Activated CD8-positive, alpha-beta T cell treated with anti-CD3 and anti-CD28 coated beads for 36 hours (primary cell): ENCODE measurements around the gene GPR55. TPM values are rescaled to one million over a fixed set of nuclear protein-coding genes. Genes with fewer than 3 reads are reported as not detected.
A peak's percentile ranks its signal among the peaks of the same experiment; 100 is the strongest.

ENCODE experiments used
- ATAC-seq: fragments of 200-7000 bp; cut with Tn5 transposase; one replicate; pipeline ENCODE4 v1.10.0; 2021; ENCODE audit warnings: mild to moderate bottlenecking, moderate library complexity
- CTCF ChIA-PET: fragments of 350-600 bp; sonication (Branson Sonifier 250); formaldehyde crosslinking; loops from one replicate; lab custom pipeline; 2021; ENCODE audit warnings: antibody characterized with exemption; lab: Charles Lee
- POLR2A ChIA-PET: fragments of 350-600 bp; sonication (Branson Sonifier 250); formaldehyde crosslinking; loops from one replicate; lab custom pipeline; 2021; ENCODE audit warnings: antibody characterized with exemption; lab: Charles Lee
- DNase-seq: peaks from one replicate; pipeline ENCODE4 v3.0.0-alpha.2; 2020
- H3K27ac Mint-ChIP-seq: one replicate; pipeline ENCODE4 v1.8.0; 2021; ENCODE audit warnings: mild to moderate bottlenecking, mixed read lengths
- H3K27me3 Mint-ChIP-seq: one replicate; pipeline ENCODE4 v1.8.0; 2021; ENCODE audit warnings: mixed read lengths
- H3K36me3 Mint-ChIP-seq: one replicate; pipeline ENCODE4 v1.8.0; 2021; ENCODE audit warnings: low read depth, mixed read lengths
- H3K4me1 Mint-ChIP-seq: one replicate; pipeline ENCODE4 v1.8.0; 2021; ENCODE audit warnings: low read depth, mixed read lengths
- H3K4me3 Mint-ChIP-seq: one replicate; pipeline ENCODE4 v1.8.0; 2021; ENCODE audit warnings: mild to moderate bottlenecking, moderate library complexity, mixed read lengths
- H3K9me3 Mint-ChIP-seq: one replicate; pipeline ENCODE4 v1.8.0; 2021; ENCODE audit warnings: mixed read lengths
- intact Hi-C: fragments of 100-400 bp; cut with micrococcal nuclease; formaldehyde crosslinking; loops from one replicate; pipeline ENCODE4 v1.10.0; 2022
- total RNA-seq, 2 experiments: library from RNA; stranded (reverse); gene quantifications; one replicate each; pipeline ENCODE4 v1.2.3, GENCODE V29; 2021
- TF ChIP-seq, protein P1 (sequence below): fragments of 200-600 bp; IDR thresholded peaks from one replicate; pipeline ENCODE4 v1.8.0; 2022; ENCODE audit warnings: antibody characterized with exemption, mild to moderate bottlenecking

GPR55 gene
- total RNA-seq, 2 experiments from 2014 or later = 5.0 to 5.3 TPM

DNA sequence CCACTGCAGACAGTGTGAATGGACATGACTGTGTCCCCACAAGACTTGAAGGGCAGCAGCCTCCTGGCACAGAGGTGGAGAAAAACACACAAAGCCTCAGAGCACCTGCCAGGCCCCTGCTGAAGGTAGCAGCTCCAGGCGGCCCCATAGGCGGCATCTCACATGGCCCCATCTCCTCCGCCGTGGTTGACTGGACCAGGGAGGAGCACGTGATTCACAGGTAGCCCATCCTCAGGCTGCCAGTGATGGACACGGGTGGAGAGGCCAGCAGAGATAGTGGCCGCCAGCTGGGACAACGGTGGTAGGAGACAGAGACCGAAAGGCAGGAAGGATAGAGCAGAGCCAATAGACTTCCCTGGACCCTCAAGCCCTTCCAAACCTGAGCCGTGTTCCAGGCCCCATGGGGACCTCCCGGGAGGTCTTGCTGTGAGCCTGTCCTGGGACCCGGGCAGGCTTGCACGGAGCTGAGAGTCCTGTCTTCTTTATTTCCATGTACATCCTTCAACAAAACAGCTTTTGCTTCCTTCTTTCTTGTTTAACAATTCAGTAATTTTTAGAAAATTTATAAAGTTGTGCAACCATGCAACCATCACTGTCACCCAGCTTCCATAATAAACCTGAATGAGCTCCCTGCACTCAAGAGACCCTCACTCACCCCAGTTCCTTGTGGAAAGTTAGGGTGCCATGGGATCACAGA lies 26.9 kb downstream of the GPR55 start:
- Mint-ChIP-seq H3K36me3 (no peaks in the 10 kb centered on the region), H3K4me1 (peaks cover 39% of the 10 kb centered on the region), H3K27ac (no peak overlapping the region), H3K9me3 (no peaks in the 10 kb centered on the region), H3K27me3 (no peaks in the 10 kb centered on the region), H3K4me3 (no peak overlapping the region)
- intact Hi-C loops = no loop called here
- TF ChIP-seq, protein P1, sequence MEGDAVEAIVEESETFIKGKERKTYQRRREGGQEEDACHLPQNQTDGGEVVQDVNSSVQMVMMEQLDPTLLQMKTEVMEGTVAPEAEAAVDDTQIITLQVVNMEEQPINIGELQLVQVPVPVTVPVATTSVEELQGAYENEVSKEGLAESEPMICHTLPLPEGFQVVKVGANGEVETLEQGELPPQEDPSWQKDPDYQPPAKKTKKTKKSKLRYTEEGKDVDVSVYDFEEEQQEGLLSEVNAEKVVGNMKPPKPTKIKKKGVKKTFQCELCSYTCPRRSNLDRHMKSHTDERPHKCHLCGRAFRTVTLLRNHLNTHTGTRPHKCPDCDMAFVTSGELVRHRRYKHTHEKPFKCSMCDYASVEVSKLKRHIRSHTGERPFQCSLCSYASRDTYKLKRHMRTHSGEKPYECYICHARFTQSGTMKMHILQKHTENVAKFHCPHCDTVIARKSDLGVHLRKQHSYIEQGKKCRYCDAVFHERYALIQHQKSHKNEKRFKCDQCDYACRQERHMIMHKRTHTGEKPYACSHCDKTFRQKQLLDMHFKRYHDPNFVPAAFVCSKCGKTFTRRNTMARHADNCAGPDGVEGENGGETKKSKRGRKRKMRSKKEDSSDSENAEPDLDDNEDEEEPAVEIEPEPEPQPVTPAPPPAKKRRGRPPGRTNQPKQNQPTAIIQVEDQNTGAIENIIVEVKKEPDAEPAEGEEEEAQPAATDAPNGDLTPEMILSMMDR = no peak
- CTCF ChIA-PET = interaction anchor here (0.8 to 20.9 kb wide), 7 partner anchors 31 to 155 kb away, joined by 3 to 437 read pairs (median 8); no protein-coding TSS in a partner anchor
- POLR2A ChIA-PET = interaction anchor here (0.7 to 1.6 kb wide), 3 partner anchors 20 to 87 kb away, joined by 3 to 5 read pairs (median 3); no protein-coding TSS in a partner anchor
- DNase-seq = no peak
- no peak for ATAC-seq

DNA sequence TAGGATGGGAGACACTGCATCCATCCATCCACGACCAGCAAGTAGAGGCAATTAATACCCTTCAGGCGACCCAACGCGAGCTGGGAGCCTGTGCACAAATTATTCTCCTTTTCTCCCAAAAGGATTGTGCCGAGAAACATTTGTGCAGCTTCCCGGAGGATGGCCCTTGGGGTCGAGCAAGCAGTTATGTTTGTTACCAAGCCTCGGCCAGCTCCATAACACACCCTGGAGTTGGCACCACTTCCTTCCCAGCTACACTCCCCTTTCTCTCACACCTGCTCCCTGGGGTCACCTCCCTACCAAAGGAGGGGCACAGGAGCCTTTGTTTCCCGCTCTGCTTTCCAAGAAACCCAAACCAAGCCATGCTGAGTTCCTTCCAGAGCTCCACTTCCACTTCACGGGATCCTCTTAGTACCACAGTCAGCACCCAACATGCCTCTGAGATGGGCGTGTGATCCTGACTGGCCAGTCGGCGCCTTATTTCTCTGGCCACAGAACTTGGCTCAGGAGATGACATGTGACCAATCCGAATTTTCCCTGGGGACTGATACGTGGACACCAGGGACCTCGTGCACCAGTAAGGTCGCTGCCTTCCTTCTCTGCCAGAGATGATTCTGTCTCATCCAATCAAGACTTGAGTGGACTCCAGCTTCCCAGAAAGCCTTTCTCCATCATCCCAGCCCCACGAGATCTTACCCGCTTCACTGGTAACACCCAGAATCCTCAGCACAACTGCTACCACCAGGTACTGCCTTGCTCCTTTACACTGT lies 28.5 kb downstream of the GPR55 start:
- intact Hi-C loops = no loop called here
- TF ChIP-seq, protein P1 = no peak
- Mint-ChIP-seq H3K4me1 (peaks cover 29% of the 10 kb centered on the region), H3K27me3 (no peaks in the 10 kb centered on the region), H3K27ac (no peak overlapping the region), H3K36me3 (no peaks in the 10 kb centered on the region), H3K9me3 (peaks cover 2% of the 10 kb centered on the region), H3K4me3 (no peak overlapping the region)
- POLR2A ChIA-PET = interaction anchor here (1.0 kb wide), 2 partner anchors 17 to 35 kb away, joined by 3 read pairs; no protein-coding TSS in a partner anchor
- DNase-seq (no peak), ATAC-seq (no peak)
- CTCF ChIA-PET = interaction anchor here (1.4 to 20.9 kb wide), 5 partner anchors 30 to 156 kb away, joined by 5 to 437 read pairs (median 6); no protein-coding TSS in a partner anchor

DNA sequence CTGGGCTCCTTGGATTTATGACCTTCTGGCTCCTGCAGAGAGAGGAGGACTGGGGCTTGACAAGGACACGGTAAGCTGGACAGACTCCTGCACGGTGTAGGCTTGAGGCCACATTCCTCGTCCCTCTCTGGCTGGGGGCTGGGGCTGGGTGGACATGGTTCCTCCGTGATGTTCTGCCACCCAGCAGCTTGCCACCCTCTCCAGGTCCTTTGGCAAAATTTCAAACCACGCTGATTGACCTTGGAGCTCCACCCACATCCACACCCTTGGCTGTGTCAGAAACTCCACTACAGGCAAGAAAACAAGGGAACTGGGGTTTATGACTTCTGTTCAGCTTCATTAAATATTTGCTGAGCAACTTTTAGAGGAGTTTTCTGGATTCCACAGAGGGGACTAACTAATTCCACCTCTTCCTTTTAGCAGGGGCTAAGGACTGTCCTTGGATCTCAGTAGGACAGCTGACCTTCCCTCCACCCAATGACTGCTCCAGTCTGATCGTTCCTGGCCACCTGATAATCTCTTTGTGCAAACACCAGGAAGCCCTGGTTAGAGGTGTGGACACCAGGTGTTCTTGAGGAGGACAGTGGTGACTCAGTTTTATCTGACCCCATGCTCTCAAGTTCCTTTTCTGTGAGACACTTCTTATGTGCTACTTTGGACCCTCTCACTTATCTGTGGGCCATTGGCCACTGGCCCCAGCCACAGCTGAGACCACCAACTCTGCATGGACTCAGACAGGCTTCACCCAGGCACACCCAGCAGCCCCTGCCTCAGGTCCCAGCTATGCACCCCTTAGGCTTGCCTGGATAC lies 29.3 kb downstream of the GPR55 start:
- ATAC-seq (no peak), DNase-seq (no peak)
- Mint-ChIP-seq H3K4me1 (peaks cover 35% of the 10 kb centered on the region), H3K27me3 (no peaks in the 10 kb centered on the region), H3K36me3 (no peaks in the 10 kb centered on the region), H3K4me3 (no peak overlapping the region), H3K27ac (no peak overlapping the region), H3K9me3 (peaks cover 2% of the 10 kb centered on the region)
- TF ChIP-seq, protein P1 = no peak
- ChIA-PET POLR2A (interaction anchor here (1.0 kb wide), 1 partner anchor 18 kb away, joined by 3 read pairs; no protein-coding TSS in a partner anchor), CTCF (interaction anchor here (0.6 to 20.9 kb wide), 4 partner anchors 47 to 157 kb away, joined by 3 to 437 read pairs (median 15); no protein-coding TSS in a partner anchor)
- intact Hi-C loops = no loop called here

DNA sequence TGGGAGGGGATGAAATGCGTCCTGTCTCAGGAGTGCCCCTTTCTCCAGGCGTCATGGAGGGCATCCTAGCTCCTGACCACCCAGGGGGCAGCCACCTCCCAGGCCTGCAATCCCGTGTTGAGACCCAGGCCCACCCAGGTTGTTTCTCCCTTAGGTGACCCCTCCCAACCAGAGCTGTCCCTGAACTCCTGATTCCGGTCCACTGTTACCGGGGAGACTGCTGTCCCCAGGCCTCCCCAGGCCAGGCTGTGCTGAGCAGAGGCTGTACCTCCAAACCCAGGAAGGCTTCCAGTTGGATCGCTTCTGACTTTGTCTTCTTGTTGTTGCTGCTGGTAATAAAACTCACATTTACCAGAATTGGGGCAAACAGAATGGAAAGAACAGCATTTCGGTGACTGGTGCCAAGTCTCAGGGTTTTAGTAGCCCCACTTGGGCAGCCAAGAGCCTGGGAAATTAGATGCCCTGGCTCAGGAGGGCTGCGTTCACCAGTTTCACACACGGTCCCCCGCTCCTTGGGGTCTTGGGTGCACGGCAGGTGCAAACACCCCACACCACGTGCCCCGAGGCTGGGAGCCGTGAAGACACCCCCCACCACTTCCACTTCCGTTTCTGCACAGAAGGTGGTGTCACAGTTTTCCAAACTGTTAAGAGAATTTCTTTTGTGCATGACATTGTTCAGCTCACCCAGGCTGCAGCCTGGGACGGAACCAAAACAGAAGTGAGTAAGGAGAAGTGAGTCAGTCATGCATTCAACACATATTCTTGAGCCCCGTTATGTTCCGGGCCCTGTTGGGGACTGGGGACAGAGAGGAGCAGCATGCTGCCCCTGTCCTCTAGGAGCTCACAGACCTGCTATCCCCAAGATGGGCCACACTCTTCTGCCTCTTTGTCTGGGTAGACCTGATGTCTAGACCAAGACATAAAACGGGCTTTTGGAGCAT lies 30.9 kb downstream of the GPR55 start:
- Mint-ChIP-seq H3K4me1 (peaks cover 24% of the 10 kb centered on the region), H3K27me3 (no peaks in the 10 kb centered on the region), H3K27ac (no peak overlapping the region), H3K9me3 (peaks cover 2% of the 10 kb centered on the region), H3K36me3 (no peaks in the 10 kb centered on the region), H3K4me3 (no peak overlapping the region)
- TF ChIP-seq, protein P1 = no peak
- ChIA-PET CTCF (interaction anchor here (0.6 to 4.8 kb wide), 8 partner anchors 8 to 93 kb away, joined by 3 to 24 read pairs (median 6); no protein-coding TSS in a partner anchor), POLR2A (no interaction called here)
- DNase-seq (no peak), ATAC-seq (peak; percentile 63)
- intact Hi-C loops = no loop called here
